IMR-90 (cell line): Measurements from ENCODE around the gene CCER1. TPM values are rescaled to one million over a fixed set of nuclear protein-coding genes. Genes with fewer than 3 reads are reported as not detected.

Experiments
- ATAC-seq: fragments of 200-7000 bp; cut with Tn5 transposase; 2 replicates; pipeline ENCODE4 v1.9.1; 2020; ENCODE audit warnings: low read depth, mild to moderate bottlenecking, moderate library complexity
- BruUV-seq: library from RNA; stranded (reverse); fragments of 400-500 nt; replicated peaks from 2 replicates; lab custom pipeline; 2021; lab: Mats Ljungman, UMichigan
- CTCF ChIA-PET: fragments of 300-600 bp; formaldehyde crosslinking; extraction: SDS; loops from one replicate; lab custom pipeline; 2021; ENCODE audit warnings: antibody characterized with exemption; lab: Yijun Ruan, JAX
- POLR2A ChIA-PET: fragments of 300-600 bp; sonication (Branson Sonifier 250); formaldehyde crosslinking; loops from one replicate; lab custom pipeline; 2022; ENCODE audit warnings: antibody characterized with exemption; ENCODE audit not compliant: unreplicated experiment; lab: Charles Lee
- DNase-seq: peaks from one replicate; pipeline ENCODE4 v3.0.0; 2013
- H2AFZ ChIP-seq: replicated peaks from 2 replicates; pipeline ENCODE3; 2013; ENCODE audit warnings: low read length, mild to moderate bottlenecking; ENCODE audit not compliant: poor library complexity
- H2AK5ac ChIP-seq: 2 replicates; pipeline ENCODE4 v1.6.1; 2013; ENCODE audit warnings: low read depth, low read length, inconsistent platforms
- H2AK9ac ChIP-seq: replicated peaks from 2 replicates; pipeline ENCODE3; 2013; ENCODE audit warnings: mild to moderate bottlenecking, low read depth, low read length, moderate library complexity; ENCODE audit not compliant: poor library complexity
- H2BK120ac ChIP-seq: 2 replicates; pipeline ENCODE4 v1.6.1; 2013; ENCODE audit warnings: low read depth, low read length, inconsistent platforms
- H2BK15ac ChIP-seq: 3 replicates; pipeline ENCODE4 v1.6.1; 2013; ENCODE audit warnings: low read depth, low read length, inconsistent platforms
- H2BK20ac ChIP-seq: 2 replicates; pipeline ENCODE4 v1.6.1; 2013; ENCODE audit warnings: low read depth, mild to moderate bottlenecking, inconsistent platforms, low read length, moderate library complexity
- H2BK5ac ChIP-seq: 2 replicates; pipeline ENCODE4 v1.6.1; 2013; ENCODE audit warnings: mild to moderate bottlenecking, low read depth, low read length, inconsistent platforms; ENCODE audit not compliant: poor library complexity, severe bottlenecking
- H3K14ac ChIP-seq: replicated peaks from 2 replicates; pipeline ENCODE4 v1.6.1; 2013; ENCODE audit warnings: low read depth, low read length, inconsistent platforms
- H3K18ac ChIP-seq: 2 replicates; pipeline ENCODE4 v1.6.1; 2013; ENCODE audit warnings: low read depth, low read length, control low read depth
- H3K23ac ChIP-seq: 2 replicates; pipeline ENCODE4 v1.6.1; 2013; ENCODE audit warnings: low read depth, low read length, inconsistent platforms
- H3K27ac ChIP-seq: 2 replicates; pipeline ENCODE4 v1.5.1; 2013; ENCODE audit warnings: mild to moderate bottlenecking, control low read depth, low read length; ENCODE audit not compliant: insufficient read depth
- H3K27me3 ChIP-seq: 2 replicates; pipeline ENCODE4 v1.6.1; 2013; ENCODE audit warnings: low read length; ENCODE audit not compliant: control insufficient read depth, insufficient read depth
- H3K36me3 ChIP-seq: 2 replicates; pipeline ENCODE4 v1.6.1; 2013; ENCODE audit warnings: low read length, mixed read lengths; ENCODE audit not compliant: control insufficient read depth, insufficient read depth
- H3K4ac ChIP-seq: 2 replicates; pipeline ENCODE4 v1.6.1; 2013; ENCODE audit warnings: low read depth, low read length, inconsistent platforms
- H3K4me1 ChIP-seq: 2 replicates; pipeline ENCODE4 v1.6.1; 2013; ENCODE audit warnings: low read length, mixed read lengths; ENCODE audit not compliant: control insufficient read depth, insufficient read depth
- H3K4me2 ChIP-seq: 2 replicates; pipeline ENCODE4 v1.6.1; 2013; ENCODE audit warnings: low read depth, mild to moderate bottlenecking, control low read depth, low read length, moderate library complexity
- H3K4me3 ChIP-seq: 2 replicates; pipeline ENCODE4 v1.5.1; 2013; ENCODE audit warnings: low read depth, mild to moderate bottlenecking, control low read depth, low read length, moderate library complexity; ENCODE audit not compliant: insufficient read depth
- H3K56ac ChIP-seq: 2 replicates; pipeline ENCODE4 v1.6.1; 2013; ENCODE audit warnings: low read length, inconsistent platforms; ENCODE audit not compliant: insufficient read depth; ENCODE audit errors: extremely low read depth
- H3K79me1 ChIP-seq, 2 experiments: 2 replicates each; pipeline ENCODE4 v1.6.1; 2013; ENCODE audit warnings: low read length in 2 of 2, inconsistent platforms in 1 of 2, low read depth in 1 of 2
- H3K9ac ChIP-seq: 2 replicates; pipeline ENCODE4 v1.6.1; 2013; ENCODE audit warnings: low read depth, low read length, control low read depth
- H3K9me1 ChIP-seq: 2 replicates; pipeline ENCODE4 v1.6.1; 2013; ENCODE audit warnings: low read length, inconsistent platforms; ENCODE audit not compliant: insufficient read depth
- H3K9me3 ChIP-seq: 2 replicates; pipeline ENCODE4 v1.6.1; 2013; ENCODE audit warnings: low read length; ENCODE audit not compliant: control insufficient read depth, insufficient read depth
- H4K20me1 ChIP-seq: 2 replicates; pipeline ENCODE4 v1.6.1; 2013; ENCODE audit warnings: low read length, inconsistent platforms; ENCODE audit not compliant: insufficient read depth
- H4K5ac ChIP-seq: 2 replicates; pipeline ENCODE4 v1.6.1; 2013; ENCODE audit warnings: mild to moderate bottlenecking, low read depth, low read length, control low read depth
- H4K8ac ChIP-seq, 2 experiments: 2 replicates each; pipeline ENCODE4 v1.6.1; 2013; ENCODE audit warnings: low read depth in 2 of 2, low read length in 2 of 2, control low read depth in 1 of 2, inconsistent platforms in 1 of 2
- H4K91ac ChIP-seq: 2 replicates; pipeline ENCODE4 v1.6.1; 2013; ENCODE audit warnings: low read depth, low read length, inconsistent platforms; ENCODE audit not compliant: insufficient read depth
- BHLHE40 ChIP-seq: fragments of 150-350 bp; IDR thresholded peaks from 2 replicates; pipeline ENCODE4 v1.6.1; 2016; ENCODE audit warnings: mild to moderate bottlenecking, low read depth, low read length
- FOS ChIP-seq: fragments of 150-350 bp; IDR thresholded peaks from 2 replicates; pipeline ENCODE4 v1.6.1; 2016; ENCODE audit warnings: low read depth, low read length
- MAZ ChIP-seq: IDR thresholded peaks from 2 replicates; pipeline ENCODE4 v1.6.1; 2012; ENCODE audit warnings: low read depth, mild to moderate bottlenecking, low read length, improper control_type of control experiment, moderate library complexity, borderline replicate concordance
- NFE2L2 ChIP-seq: fragments of 150-350 bp; IDR thresholded peaks from 2 replicates; pipeline ENCODE4 v1.6.1; 2016; ENCODE audit warnings: low read depth, mild to moderate bottlenecking, low read length
- WGBS, 2 experiments: methylation state at CpG; one replicate each; pipeline versions ENCODE4 v1.1.5 to v1.1.7; 2013; ENCODE audit warnings: missing lambda C conversion rate in 2 of 2; ENCODE audit not compliant: insufficient read length in 1 of 2; ENCODE audit errors: extremely low coverage in 2 of 2; 5-methylcytosine and 5-hydroxymethylcytosine counted together
- dilution Hi-C: fragments of 300-500 bp; cut with HindIII; formaldehyde crosslinking; loops from one replicate; pipeline ENCODE4 v1.14.3; 2018; ENCODE audit warnings: low sequenced_read_pairs; ENCODE audit not compliant: unreplicated experiment
- in situ Hi-C: fragments of 300-500 bp; cut with MboI; formaldehyde crosslinking; loops from 3 replicates; pipeline ENCODE4 v1.14.3; 2019; ENCODE audit warnings: low sequenced_read_pairs, inconsistent platforms, mixed read lengths
- intact Hi-C: fragments of 100-400 bp; cut with micrococcal nuclease; formaldehyde crosslinking; loops from 2 replicates; pipeline ENCODE4 v1.10.0; 2022
- polyA plus RNA-seq, 3 experiments: library from polyadenylated mRNA; depleted of rRNA; stranded (reverse); fragments of >200 nt; gene quantifications; 2 replicates each; pipeline ENCODE4 v1.2.3, GENCODE V29; 2012; ENCODE audit warnings: low replicate concordance in 1 of 3
- total RNA-seq: library from RNA; depleted of rRNA; stranded (reverse); fragments of >200 nt; gene quantifications from 2 replicates; pipeline ENCODE4 v1.2.3, GENCODE V29; 2012

CCER1 gene
- total and polyA plus RNA-seq, 2 of the 4 experiments (the other 2 are of a cell fraction), result not detected

DNA sequence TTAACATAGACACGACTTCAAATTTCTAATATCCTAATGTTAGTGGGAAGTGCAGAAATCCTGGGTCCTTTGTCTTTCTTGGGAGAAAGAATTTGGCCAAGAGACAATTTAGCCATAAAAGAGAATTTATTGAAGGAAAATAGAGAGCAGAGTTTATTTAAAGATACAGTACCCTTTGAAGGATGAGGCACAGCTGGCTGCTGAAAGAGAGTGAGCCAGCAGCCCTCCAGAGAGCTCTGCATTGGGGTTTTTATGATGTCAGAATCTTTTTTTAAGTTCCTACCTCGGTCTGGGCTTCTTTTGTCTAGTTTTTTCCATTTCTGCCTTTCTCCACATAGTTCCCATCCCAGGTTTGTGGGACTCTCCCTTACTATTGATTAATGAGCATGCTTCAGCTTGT, 37.5 kb downstream of the CCER1 start:
- no peak overlapping the region for H2BK5ac ChIP-seq
- no peak overlapping the region for H3K23ac ChIP-seq
- H3K9ac ChIP-seq, result no peak overlapping the region
- no peak overlapping the region for H2AFZ ChIP-seq
- H4K20me1 ChIP-seq, result no peaks in the 10 kb centered on the region
- H4K5ac ChIP-seq, result no peak overlapping the region
- BruUV-seq, result no TSS peak
- H3K14ac ChIP-seq, result no peak overlapping the region
- no peak overlapping the region for H4K91ac ChIP-seq
- DNase-seq, result no peak
- no peaks in the 10 kb centered on the region for H3K36me3 ChIP-seq
- no peak overlapping the region for H3K56ac ChIP-seq
- no peak overlapping the region for H3K4me2 ChIP-seq
- no peaks in the 10 kb centered on the region for H3K9me1 ChIP-seq
- no peak overlapping the region for H4K8ac ChIP-seq
- POLR2A ChIA-PET, result no interaction called here
- H2AK5ac ChIP-seq, result no peak overlapping the region
- H3K4me3 ChIP-seq, result no peak overlapping the region
- no peak overlapping the region for H3K27ac ChIP-seq
- TF ChIP-seq MAZ (no peak), BHLHE40 (no peak), NFE2L2 (no peak), FOS (no peak)
- H3K27me3 ChIP-seq, result no peaks in the 10 kb centered on the region
- H2AK9ac ChIP-seq, result no peak overlapping the region
- no peak overlapping the region for H3K4ac ChIP-seq
- H2BK20ac ChIP-seq, result no peak overlapping the region
- no CpG with 5 or more reads among the region's 2 CpGs for WGBS, 2 experiments
- no peak for ATAC-seq
- intact Hi-C loops, result no loop called here
- H3K9me3 ChIP-seq, result no peaks in the 10 kb centered on the region
- no peaks in the 10 kb centered on the region; the same call in 1 of the 2 replicates for H3K4me1 ChIP-seq
- CTCF ChIA-PET, result no interaction called here
- H2BK120ac ChIP-seq, result no peak overlapping the region
- in situ Hi-C loops, result no loop called here
- no peaks in the 10 kb centered on the region for H3K79me1 ChIP-seq
- no peak overlapping the region for H2BK15ac ChIP-seq
- no peak overlapping the region for H3K18ac ChIP-seq
- dilution Hi-C loops, result no loop called here
